ENCODE measurements around the gene PHACTR2. TPM values are rescaled to one million over a fixed set of nuclear protein-coding genes. Genes with fewer than 3 reads are reported as not detected.

PHACTR2 gene
- total RNA-seq, 1 experiment from 2014 or later, result 39.8 TPM

GRCh38 chr6:143767433-143767832, 89.7 kb downstream of the PHACTR2 start:
- no peak for DNase-seq
- no peak overlapping the region for H3K27ac ChIP-seq
- CTCF ChIA-PET, result no interaction called here
- no peak overlapping the region for H3K4me2 ChIP-seq
- H3K79me2 ChIP-seq (ENCODE audit: low read depth), result no peaks in the 10 kb centered on the region
- H3K4me1 ChIP-seq (replicated peaks; ENCODE audit: insufficient read depth), result no peaks in the 10 kb centered on the region
- POLR2A ChIA-PET (ENCODE audit: unreplicated experiment), result no interaction called here
- H3K9me3 ChIP-seq (ENCODE audit: insufficient read depth, low read depth), result no peaks in the 10 kb centered on the region
- H3K9me2 ChIP-seq (ENCODE audit: insufficient read depth), result no peaks in the 10 kb centered on the region; the same call in 1 of the 2 replicates
- BruUV-seq (replicated peaks), result no TSS peak
- H4K20me1 ChIP-seq (ENCODE audit: insufficient read depth), result no peaks in the 10 kb centered on the region
- TF ChIP-seq EZH2 (IDR thresholded peaks at IDR 0.05; ENCODE audit: low read depth), result no peak
- TF ChIP-seq CTCF (conservative IDR thresholded peaks at IDR 0.05), result no peak
- intact Hi-C loops (cut with micrococcal nuclease; ENCODE audit: unreplicated experiment), result no loop called here
- H2AFZ ChIP-seq, result no peak overlapping the region
- no peaks in the 10 kb centered on the region for H3K27me3 ChIP-seq (ENCODE audit: insufficient read depth, low read depth)
- H3K36me3 ChIP-seq (ENCODE audit: low read depth), result no peaks in the 10 kb centered on the region
- no peaks in the 10 kb centered on the region for H3F3A ChIP-seq (ENCODE audit: insufficient read depth, low read depth)
- H3K4me3 ChIP-seq, result no peak overlapping the region

GRCh38 chr6:143772116-143773086, 94.6 kb downstream of the PHACTR2 start:
- no peak overlapping the region for H3K27ac ChIP-seq
- no peaks in the 10 kb centered on the region for H3K36me3 ChIP-seq (ENCODE audit: low read depth)
- H3K4me3 ChIP-seq, result no peak overlapping the region
- POLR2A ChIA-PET (ENCODE audit: unreplicated experiment), result interaction anchor here (0.6 kb wide), 1 partner anchor 82 kb away, joined by 3 read pairs; no protein-coding TSS in a partner anchor
- H2AFZ ChIP-seq, result no peak overlapping the region
- no TSS peak for BruUV-seq (replicated peaks)
- no peaks in the 10 kb centered on the region for H4K20me1 ChIP-seq (ENCODE audit: insufficient read depth)
- no peak overlapping the region for H3K4me2 ChIP-seq
- H3F3A ChIP-seq (ENCODE audit: insufficient read depth, low read depth), result peaks cover 9% of the 10 kb centered on the region; the same call in 1 of the 2 replicates
- no peaks in the 10 kb centered on the region; the same call in 1 of the 2 replicates for H3K9me2 ChIP-seq (ENCODE audit: insufficient read depth)
- CTCF ChIA-PET, result no interaction called here
- no peaks in the 10 kb centered on the region for H3K9me3 ChIP-seq (ENCODE audit: insufficient read depth, low read depth)
- DNase-seq, result no peak
- no peaks in the 10 kb centered on the region for H3K27me3 ChIP-seq (ENCODE audit: insufficient read depth, low read depth)
- H3K79me2 ChIP-seq (ENCODE audit: low read depth), result no peaks in the 10 kb centered on the region
- no peaks in the 10 kb centered on the region for H3K4me1 ChIP-seq (replicated peaks; ENCODE audit: insufficient read depth)
- intact Hi-C loops (cut with micrococcal nuclease; ENCODE audit: unreplicated experiment), result no loop called here
- no peak for TF ChIP-seq CTCF (conservative IDR thresholded peaks at IDR 0.05)
- TF ChIP-seq EZH2 (IDR thresholded peaks at IDR 0.05; ENCODE audit: low read depth), result no peak

GRCh38 chr6:143773506-143774150, 95.9 kb downstream of the PHACTR2 start:
- Histone ChIP-seq H3K9me2 (ENCODE audit: insufficient read depth) (no peaks in the 10 kb centered on the region; the same call in 1 of the 2 replicates), H4K20me1 (ENCODE audit: insufficient read depth) (no peaks in the 10 kb centered on the region), H2AFZ (no peak overlapping the region), H3K36me3 (ENCODE audit: low read depth) (no peaks in the 10 kb centered on the region), H3K79me2 (ENCODE audit: low read depth) (no peaks in the 10 kb centered on the region), H3K4me1 (replicated peaks; ENCODE audit: insufficient read depth) (no peaks in the 10 kb centered on the region), H3K9me3 (ENCODE audit: insufficient read depth, low read depth) (no peaks in the 10 kb centered on the region), H3F3A (ENCODE audit: insufficient read depth, low read depth) (peaks cover 9% of the 10 kb centered on the region; the same call in 1 of the 2 replicates), H3K4me2 (no peak overlapping the region), H3K27me3 (ENCODE audit: insufficient read depth, low read depth) (no peaks in the 10 kb centered on the region), H3K27ac (no peak overlapping the region), H3K4me3 (no peak overlapping the region)
- TF ChIP-seq EZH2 (IDR thresholded peaks at IDR 0.05; ENCODE audit: low read depth), result no peak
- intact Hi-C loops (cut with micrococcal nuclease; ENCODE audit: unreplicated experiment), result no loop called here
- BruUV-seq (replicated peaks), result no TSS peak
- DNase-seq, result no peak
- POLR2A ChIA-PET (ENCODE audit: unreplicated experiment), result no interaction called here
- CTCF ChIA-PET, result no interaction called here
